ENCODE measurements around the gene SEC22C.

- no peak for TF ChIP-seq EZH2 (IDR thresholded peaks at IDR 0.05; ENCODE audit: borderline replicate concordance, insufficient read depth, low read depth, low read length, poor library complexity, severe bottlenecking)
- TF ChIP-seq, protein P1, sequence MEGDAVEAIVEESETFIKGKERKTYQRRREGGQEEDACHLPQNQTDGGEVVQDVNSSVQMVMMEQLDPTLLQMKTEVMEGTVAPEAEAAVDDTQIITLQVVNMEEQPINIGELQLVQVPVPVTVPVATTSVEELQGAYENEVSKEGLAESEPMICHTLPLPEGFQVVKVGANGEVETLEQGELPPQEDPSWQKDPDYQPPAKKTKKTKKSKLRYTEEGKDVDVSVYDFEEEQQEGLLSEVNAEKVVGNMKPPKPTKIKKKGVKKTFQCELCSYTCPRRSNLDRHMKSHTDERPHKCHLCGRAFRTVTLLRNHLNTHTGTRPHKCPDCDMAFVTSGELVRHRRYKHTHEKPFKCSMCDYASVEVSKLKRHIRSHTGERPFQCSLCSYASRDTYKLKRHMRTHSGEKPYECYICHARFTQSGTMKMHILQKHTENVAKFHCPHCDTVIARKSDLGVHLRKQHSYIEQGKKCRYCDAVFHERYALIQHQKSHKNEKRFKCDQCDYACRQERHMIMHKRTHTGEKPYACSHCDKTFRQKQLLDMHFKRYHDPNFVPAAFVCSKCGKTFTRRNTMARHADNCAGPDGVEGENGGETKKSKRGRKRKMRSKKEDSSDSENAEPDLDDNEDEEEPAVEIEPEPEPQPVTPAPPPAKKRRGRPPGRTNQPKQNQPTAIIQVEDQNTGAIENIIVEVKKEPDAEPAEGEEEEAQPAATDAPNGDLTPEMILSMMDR (IDR thresholded peaks at IDR 0.05): no peak
Measured at GRCh38 chr3:42578054-42578453, 3.7 kb downstream of the SEC22C start.

All from B cell (primary cell).